H1 (cell line): ENCODE results near the gene LARP4. TPM values are rescaled to one million over a fixed set of nuclear protein-coding genes. Genes with fewer than 3 reads are reported as not detected.
A peak's percentile ranks its signal among the peaks of the same experiment; 100 is the strongest.

ENCODE experiments used
- CTCF ChIA-PET: fragments of 300-600 bp; sonication (Branson Sonifier 250); formaldehyde crosslinking; loops from one replicate; lab custom pipeline; 2021; ENCODE audit not compliant: partially characterized antibody; lab: Charles Lee
- POLR2A ChIA-PET: fragments of 300-600 bp; sonication (Branson Sonifier 250); formaldehyde crosslinking; loops from one replicate; lab custom pipeline; 2021; ENCODE audit warnings: inconsistent platforms; ENCODE audit not compliant: partially characterized antibody; lab: Charles Lee
- DNase-seq, 2 experiments: peaks; one replicate each; pipeline versions ENCODE4 v3.0.0 to v3.0.0-alpha.2; 2010 to 2022; ENCODE audit warnings: low spot score in 2 of 2, low read depth in 1 of 2, mixed read lengths in 1 of 2
- FAIRE-seq: peaks from 2 replicates; lab custom pipeline; 2011; peaks lifted over from hg19 to GRCh38; lab: Jason Lieb, UNC
- H2AFZ ChIP-seq: 2 replicates; pipeline ENCODE4 v1.8.1; 2012; ENCODE audit warnings: low read length, inconsistent platforms
- H2AK5ac ChIP-seq: 2 replicates; pipeline ENCODE4 v1.6.1; 2013; ENCODE audit warnings: low read depth, low read length
- H2BK120ac ChIP-seq: replicated peaks from 2 replicates; pipeline ENCODE3; 2013; ENCODE audit warnings: low read depth, low read length, inconsistent platforms
- H2BK12ac ChIP-seq: 2 replicates; pipeline ENCODE4 v1.6.1; 2013; ENCODE audit warnings: low read depth, low read length
- H2BK15ac ChIP-seq: 2 replicates; pipeline ENCODE4 v1.6.1; 2013; ENCODE audit warnings: low read length
- H2BK20ac ChIP-seq: 2 replicates; pipeline ENCODE4 v1.6.1; 2013; ENCODE audit warnings: low read length
- H2BK5ac ChIP-seq: 2 replicates; pipeline ENCODE4 v1.6.1; 2013; ENCODE audit warnings: low read depth, low read length
- H3K14ac ChIP-seq: 2 replicates; pipeline ENCODE4 v1.6.1; 2013; ENCODE audit warnings: inconsistent platforms; ENCODE audit not compliant: insufficient read length
- H3K18ac ChIP-seq: 2 replicates; pipeline ENCODE4 v1.6.1; 2013; ENCODE audit warnings: low read length; ENCODE audit errors: extremely low read depth
- H3K23ac ChIP-seq: 2 replicates; pipeline ENCODE4 v1.6.1; 2013; ENCODE audit warnings: inconsistent platforms; ENCODE audit not compliant: insufficient read length
- H3K23me2 ChIP-seq: 2 replicates; pipeline ENCODE4 v1.6.1; 2013; ENCODE audit warnings: low read depth, low read length
- H3K27ac ChIP-seq: 2 replicates; pipeline ENCODE4 v1.6.1; 2011; ENCODE audit warnings: low read depth, low read length, inconsistent platforms
- H3K27me3 ChIP-seq, 4 experiments: replicated peaks in 1 of 4; 1 replicate in 1 of 4; 2 replicates in 3 of 4; pipeline versions ENCODE4 v1.6.1 to v1.8.1; 2011 to 2013; ENCODE audit warnings: low read length in 3 of 4, mild to moderate bottlenecking in 3 of 4, inconsistent platforms in 2 of 4, mixed read lengths in 2 of 4, moderate library complexity in 1 of 4; ENCODE audit not compliant: control insufficient read depth in 3 of 4, insufficient read depth in 3 of 4; ENCODE audit errors: extremely low read depth in 1 of 4
- H3K36me3 ChIP-seq, 4 experiments: 2 replicates each; pipeline versions ENCODE4 v1.6.1 to v1.8.1; 2011 to 2013; ENCODE audit warnings: mild to moderate bottlenecking in 4 of 4, low read length in 3 of 4, moderate library complexity in 2 of 4, control low read depth in 1 of 4, inconsistent platforms in 1 of 4; ENCODE audit not compliant: insufficient read depth in 4 of 4, control insufficient read depth in 2 of 4
- H3K4ac ChIP-seq: replicated peaks from 2 replicates; pipeline ENCODE3; 2013; ENCODE audit warnings: low read length, low read depth, mixed read lengths, inconsistent platforms; ENCODE audit not compliant: insufficient read length
- H3K4me1 ChIP-seq, 4 experiments: replicated peaks in 1 of 4; 1 replicate in 1 of 4; 2 replicates in 3 of 4; pipeline versions ENCODE4 v1.6.1 to v1.8.1; 2011 to 2013; ENCODE audit warnings: low read length in 3 of 4, inconsistent platforms in 2 of 4, mixed read lengths in 1 of 4; ENCODE audit not compliant: insufficient read depth in 4 of 4, control insufficient read depth in 3 of 4
- H3K4me2 ChIP-seq, 2 experiments: 2 replicates each; pipeline versions ENCODE4 v1.6.1 to v1.8.1; 2011 to 2013; ENCODE audit warnings: low read depth in 2 of 2, low read length in 2 of 2, control low read depth in 1 of 2, inconsistent platforms in 1 of 2, mild to moderate bottlenecking in 1 of 2; ENCODE audit not compliant: insufficient read depth in 1 of 2
- H3K4me3 ChIP-seq, 4 experiments: fragments of 200-600, 300-600 bp in 1 of 4; sonication (generic), shearing (Covaris generic), sonication (Bioruptor Twin) in 1 of 4; 2 replicates each; pipeline versions ENCODE4 v1.5.1 to v1.8.1; 2011 to 2016; ENCODE audit warnings: low read length in 4 of 4, low read depth in 3 of 4, control low read depth in 2 of 4, inconsistent platforms in 2 of 4, mild to moderate bottlenecking in 2 of 4, mixed read lengths in 1 of 4, moderate library complexity in 1 of 4; ENCODE audit not compliant: insufficient read depth in 2 of 4; ENCODE audit errors: extremely low read depth in 1 of 4
- H3K56ac ChIP-seq: replicated peaks from 2 replicates; pipeline ENCODE3; 2013; ENCODE audit warnings: low read depth, mild to moderate bottlenecking, mixed read lengths, low read length, inconsistent platforms; ENCODE audit not compliant: insufficient read length
- H3K79me1 ChIP-seq: 2 replicates; pipeline ENCODE4 v1.6.1; 2013; ENCODE audit warnings: low read depth, low read length, control low read depth
- H3K79me2 ChIP-seq, 2 experiments: 2 replicates each; pipeline versions ENCODE4 v1.6.1 to v1.8.1; 2012 to 2013; ENCODE audit warnings: low read length in 2 of 2, mild to moderate bottlenecking in 2 of 2, inconsistent platforms in 1 of 2; ENCODE audit not compliant: insufficient read depth in 2 of 2, control insufficient read depth in 1 of 2
- H3K9ac ChIP-seq, 4 experiments: replicated peaks in 1 of 4; 1 replicate in 1 of 4; 2 replicates in 3 of 4; pipeline versions ENCODE4 v1.6.1 to v1.8.1; 2011 to 2013; ENCODE audit warnings: low read depth in 3 of 4, low read length in 3 of 4, control low read depth in 2 of 4, mild to moderate bottlenecking in 2 of 4, moderate library complexity in 2 of 4, inconsistent platforms in 1 of 4; ENCODE audit errors: extremely low read depth in 1 of 4
- H3K9me3 ChIP-seq, 2 experiments: 2 replicates each; pipeline versions ENCODE4 v1.6.1 to v1.8.1; 2012 to 2013; ENCODE audit warnings: mild to moderate bottlenecking in 2 of 2, moderate library complexity in 2 of 2, control low read depth in 1 of 2, inconsistent platforms in 1 of 2, low read depth in 1 of 2, low read length in 1 of 2, mixed read lengths in 1 of 2; ENCODE audit not compliant: insufficient read depth in 2 of 2
- H4K20me1 ChIP-seq, 2 experiments: replicated peaks in 1 of 2; 2 replicates each; pipeline versions ENCODE3 to v1.8.1; 2011 to 2013; ENCODE audit warnings: inconsistent platforms in 2 of 2, low read length in 2 of 2, mild to moderate bottlenecking in 1 of 2; ENCODE audit not compliant: insufficient read depth in 2 of 2, control insufficient read depth in 1 of 2
- H4K5ac ChIP-seq: 2 replicates; pipeline ENCODE4 v1.6.1; 2013; ENCODE audit warnings: low read length, low read depth, mixed read lengths, inconsistent platforms; ENCODE audit not compliant: insufficient read length
- H4K8ac ChIP-seq: 2 replicates; pipeline ENCODE4 v1.8.0; 2013; ENCODE audit warnings: mild to moderate bottlenecking, moderate library complexity, low read length, inconsistent platforms; ENCODE audit not compliant: insufficient read depth; ENCODE audit errors: extremely low read depth
- H4K91ac ChIP-seq: replicated peaks from 2 replicates; pipeline ENCODE3; 2013; ENCODE audit warnings: low read length, mixed read lengths, inconsistent platforms; ENCODE audit not compliant: insufficient read length
- ASH2L ChIP-seq: fragments of 200-600, 300-600 bp; sonication (generic); IDR thresholded peaks from one replicate; pipeline ENCODE4 v1.7.1; 2017; ENCODE audit warnings: low read length
- CBX5 ChIP-seq: fragments of 300-800, 300-1000 bp; sonication (generic); IDR thresholded peaks from 2 replicates; pipeline ENCODE4 v1.7.1; 2016; ENCODE audit warnings: antibody characterized with exemption, low read length, low read depth
- CEBPB ChIP-seq: IDR thresholded peaks from 2 replicates; pipeline ENCODE4 v1.6.1; 2012; ENCODE audit warnings: low read depth, low read length
- CHD2 ChIP-seq: IDR thresholded peaks from 2 replicates; pipeline ENCODE4 v1.6.1; 2012; ENCODE audit warnings: low read length, improper control_type of control experiment
- GABPA ChIP-seq: IDR thresholded peaks from 2 replicates; pipeline ENCODE4 v1.6.1; 2011; ENCODE audit warnings: mild to moderate bottlenecking, low read length, moderate library complexity, borderline replicate concordance; ENCODE audit not compliant: insufficient read depth
- GTF2F1 ChIP-seq: IDR thresholded peaks from 2 replicates; pipeline ENCODE4 v1.6.1; 2012; ENCODE audit warnings: low read depth, low read length, improper control_type of control experiment, borderline replicate concordance
- JUN ChIP-seq: IDR thresholded peaks from 2 replicates; pipeline ENCODE4 v1.6.1; 2011; ENCODE audit warnings: low read depth, mild to moderate bottlenecking, improper control_type of control experiment, low read length
- KDM5A ChIP-seq: fragments of 200-600 bp; IDR thresholded peaks from 2 replicates; pipeline ENCODE4 v1.7.1; 2012; ENCODE audit warnings: mild to moderate bottlenecking, low read length, inconsistent platforms, mixed read lengths
- MAFK ChIP-seq: IDR thresholded peaks from 2 replicates; pipeline ENCODE4 v1.6.1; 2012; ENCODE audit warnings: low read depth, mild to moderate bottlenecking, improper control_type of control experiment, low read length
- POLR2A ChIP-seq, 2 experiments: IDR thresholded peaks; 1 replicate in 1 of 2; 2 replicates in 1 of 2; pipeline ENCODE4 v1.6.1; 2011; ENCODE audit warnings: low read depth in 2 of 2, low read length in 2 of 2, mild to moderate bottlenecking in 2 of 2; ENCODE audit errors: control extremely low read depth in 1 of 2
- POU5F1 ChIP-seq: IDR thresholded peaks from 2 replicates; pipeline ENCODE4 v1.6.1; 2011; ENCODE audit warnings: low read depth, mild to moderate bottlenecking, low read length, moderate library complexity
- RAD21 ChIP-seq, 2 experiments: IDR thresholded peaks in 1 of 2; conservative IDR thresholded peaks in 1 of 2; 2 replicates each; pipeline ENCODE4 v1.6.1; 2011; ENCODE audit warnings: low read depth in 2 of 2, low read length in 2 of 2, improper control_type of control experiment in 1 of 2, inconsistent platforms in 1 of 2, mild to moderate bottlenecking in 1 of 2, moderate library complexity in 1 of 2
- SAP30 ChIP-seq: fragments of 300-600 bp; sonication (generic); IDR thresholded peaks from 2 replicates; pipeline ENCODE4 v1.7.1; 2012; ENCODE audit warnings: low read length, moderate library complexity, mild to moderate bottlenecking, inconsistent platforms; ENCODE audit not compliant: insufficient read depth, insufficient replicate concordance
- TAF1 ChIP-seq: IDR thresholded peaks from 2 replicates; pipeline ENCODE4 v1.6.1; 2011; ENCODE audit warnings: mild to moderate bottlenecking, low read depth, low read length
- WGBS, 2 experiments: shearing (Covaris generic) in 1 of 2; methylation state at CpG; one replicate each; pipeline versions ENCODE4 v1.1.6 to v1.1.7; 2013 to 2015; ENCODE audit warnings: low lambda C conversion rate in 2 of 2, mixed read lengths in 2 of 2, inconsistent platforms in 1 of 2, low coverage in 1 of 2, missing lambda C conversion rate in 1 of 2; ENCODE audit not compliant: insufficient replicate concordance in 2 of 2, insufficient coverage in 1 of 2, insufficient read length in 1 of 2; ENCODE audit errors: extremely low coverage in 1 of 2, missing lambda C conversion rate in 1 of 2; 5-methylcytosine and 5-hydroxymethylcytosine counted together
- polyA plus RNA-seq, 7 experiments: library from polyadenylated mRNA; depleted of rRNA in 3 of 7; stranded (reverse) in 5 of 7; unstranded in 2 of 7; fragments of >200 nt in 5 of 7; fragments of 200-250 nt in 2 of 7; gene quantifications; 1 replicate in 5 of 7; 2 replicates in 1 of 7; 4 replicates in 1 of 7; pipeline versions ENCODE4 v1.2.1 to v1.2.3, GENCODE V29; 2011 to 2013; ENCODE audit warnings: missing spikeins in 2 of 7, mixed read lengths in 2 of 7
- total RNA-seq: library from RNA; stranded (reverse); fragmentation: NEBNext Ultra II Directional; extraction: Animal tissue kit (Norgen Biotek cat#: 25700); gene quantifications from 2 replicates; pipeline ENCODE4 v1.2.1, GENCODE V29; 2021

LARP4 gene
- total and polyA plus RNA-seq, 2 of the 8 experiments (the other 6 are each of a cell fraction or from before 2014, with no cell fraction given), result 12.8 to 93.9 TPM

GRCh38 chr12:50507930-50508329 is 107.2 kb downstream of the LARP4 start:
- H2AFZ ChIP-seq, result no peak overlapping the region
- H3K18ac ChIP-seq, result no peak overlapping the region
- no peak overlapping the region for H3K14ac ChIP-seq
- no peak overlapping the region for H3K27ac ChIP-seq
- ChIA-PET CTCF (interaction anchor here (0.6 to 7.6 kb wide), 12 partner anchors 14 to 443 kb away, joined by 3 to 99 read pairs (median 4); no protein-coding TSS in a partner anchor), POLR2A (interaction anchor here (0.7 to 2.2 kb wide), 3 partner anchors 12 to 613 kb away, joined by 3 to 11 read pairs (median 5); no protein-coding TSS in a partner anchor)
- H2BK12ac ChIP-seq, result no peak overlapping the region
- peaks cover 6% of the 10 kb centered on the region; the same call in 1 of the 2 replicates for H3K79me1 ChIP-seq
- H2BK5ac ChIP-seq, result no peak overlapping the region
- H3K9ac ChIP-seq, result no peak overlapping the region
- H2BK15ac ChIP-seq, result no peak overlapping the region
- no peak overlapping the region for H4K91ac ChIP-seq
- DNase-seq (no peak), FAIRE-seq (no peak)
- H3K36me3 ChIP-seq, result no peaks in the 10 kb centered on the region
- peaks cover 22 to 72% of the 10 kb centered on the region in 2 experiments for H3K79me2 ChIP-seq
- no peak overlapping the region for H3K4me2 ChIP-seq
- H3K4ac ChIP-seq, result no peak overlapping the region
- no peaks in the 10 kb centered on the region for H3K27me3 ChIP-seq
- H3K4me1 ChIP-seq, result peaks cover 0 to 4% (median 2%) of the 10 kb centered on the region in 4 experiments; a peak in 3 of 7 replicates
- no peaks in the 10 kb centered on the region for H3K9me3 ChIP-seq
- H2BK20ac ChIP-seq, result no peak overlapping the region
- 80% methylated on average over 2 of the region's 2 CpGs; no CpG with 5 or more reads in 1 of the 2 experiments for WGBS, 2 experiments
- no peak overlapping the region for H2AK5ac ChIP-seq
- peak overlapping the region; percentile 42; the same call in 1 of the 2 replicates for H4K8ac ChIP-seq
- H3K56ac ChIP-seq, result no peak overlapping the region
- H4K5ac ChIP-seq, result no peak overlapping the region
- no peak overlapping the region for H3K23ac ChIP-seq
- peaks cover 3 to 4% of the 10 kb centered on the region in 2 experiments for H4K20me1 ChIP-seq
- TF ChIP-seq CBX5, result no peak
- no peak for TF ChIP-seq POU5F1
- TF ChIP-seq KDM5A, result no peak
- no peak for TF ChIP-seq GTF2F1
- no peak for TF ChIP-seq CEBPB
- TF ChIP-seq MAFK, result no peak
- TF ChIP-seq CHD2, result no peak
- no peak for TF ChIP-seq GABPA
- TF ChIP-seq TAF1, result no peak
- TF ChIP-seq ASH2L, result no peak
- no peak for TF ChIP-seq POLR2A (IDR thresholded peaks at IDR 0.05; ENCODE audit: control extremely low read depth in 1 of 2, low read depth in 2 of 2, low read length in 2 of 2)
- no peak for TF ChIP-seq SAP30
- TF ChIP-seq JUN, result no peak
- no peak for TF ChIP-seq RAD21 (IDR thresholded peaks at IDR 0.05 in 1 of 2, conservative IDR thresholded peaks at IDR 0.05 in 1 of 2; ENCODE audit: low read depth in 2 of 2, low read length in 2 of 2)
- H2BK120ac ChIP-seq, result no peak overlapping the region
- H3K4me3 ChIP-seq, result no peak overlapping the region
- H3K23me2 ChIP-seq, result peaks cover 8% of the 10 kb centered on the region; the same call in 1 of the 2 replicates
